Hippocampal formation (tissue), 2 donors: ENCODE measurements around the gene PDE8B.
A peak's percentile ranks its signal among the peaks of the same experiment; 100 is the strongest.

Source experiments
- DNase-seq, 2 donors: peaks; one replicate each; lab custom pipeline; 2025; lab: John Stamatoyannopoulos, UW

Gene PDE8B

DNA sequence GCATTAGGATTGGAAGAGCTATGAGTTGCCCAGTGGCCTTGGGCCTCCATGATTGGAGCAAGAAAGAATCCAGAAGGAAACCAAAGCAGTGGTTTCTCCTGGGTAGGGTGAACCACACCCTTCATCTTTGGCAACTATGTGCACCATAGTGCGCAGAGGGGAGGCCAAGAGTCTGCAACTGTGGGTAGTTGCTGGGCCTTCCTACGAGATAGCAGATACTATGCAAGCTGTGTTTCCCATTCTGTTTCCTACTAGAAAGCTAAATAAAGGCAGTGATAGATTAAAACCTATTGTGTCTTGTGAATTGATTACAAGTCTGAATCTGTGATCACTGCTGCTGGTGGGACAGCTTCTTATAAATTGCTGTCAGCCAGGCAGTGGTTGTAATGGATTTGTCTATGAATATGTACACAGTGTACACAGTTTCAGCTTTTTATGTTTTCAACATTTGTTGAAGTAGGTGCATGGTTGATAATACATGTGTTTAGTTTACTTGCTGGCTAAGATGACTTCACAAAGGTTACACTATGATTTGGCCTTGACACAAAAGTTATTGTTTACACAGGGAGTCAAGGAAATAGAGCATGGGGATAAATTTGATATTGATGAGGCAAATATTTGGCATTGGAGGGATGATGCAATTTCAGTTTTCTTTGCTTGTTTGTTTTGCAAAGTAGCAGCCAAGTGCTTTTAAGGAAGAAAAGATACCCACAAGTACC lies 23.7 kb upstream of the PDE8B start:
- DNase-seq = no peak

GRCh38 chr5:77189421-77189820 lies 21.1 kb upstream of the PDE8B start:
- no peak for DNase-seq

GRCh38 chr5:77192441-77193050 lies 17.9 kb upstream of the PDE8B start:
- DNase-seq = no peak

- no peak for DNase-seq
Observed at GRCh38 chr5:77194762-77195161, 15.7 kb upstream of the PDE8B start.

DNA sequence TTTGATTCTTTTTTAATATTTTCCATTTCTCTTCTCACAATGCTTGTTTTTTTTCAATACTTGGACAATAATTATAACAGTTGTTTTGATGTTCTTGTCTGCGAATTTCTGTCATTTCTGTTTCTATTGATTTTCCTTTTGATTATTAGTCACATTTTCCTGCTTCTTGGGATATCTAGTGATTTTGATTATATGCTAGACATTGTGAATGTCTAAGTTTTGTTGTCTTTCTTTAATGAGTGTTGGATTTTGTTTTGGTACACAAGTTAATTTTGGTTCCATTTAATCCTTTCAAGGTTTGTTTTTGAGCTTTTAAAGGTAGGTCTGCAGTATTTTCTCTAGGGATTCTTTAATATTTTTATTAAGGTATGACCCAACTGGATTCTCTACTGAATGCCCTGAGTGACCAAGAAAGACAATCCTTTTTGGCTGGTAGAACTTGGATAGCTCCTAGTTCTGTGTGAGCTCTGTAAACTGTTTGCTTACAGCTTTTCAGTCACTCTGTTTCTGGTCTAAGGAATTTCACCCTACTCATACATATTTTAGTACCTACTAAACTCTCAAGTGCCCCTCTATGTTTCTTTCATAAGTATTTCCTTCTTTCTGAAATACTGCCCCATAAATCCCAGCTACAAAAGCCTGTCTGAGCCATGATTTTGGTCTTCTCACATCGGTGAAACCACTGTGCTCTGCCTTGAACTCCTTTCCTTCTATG lies 12.5 kb upstream of the PDE8B start:
- DNase-seq = no peak

GRCh38 chr5:77200663-77201062 lies 9.8 kb upstream of the PDE8B start:
- DNase-seq = no peak

GRCh38 chr5:77202145-77202544 lies 8.3 kb upstream of the PDE8B start:
- no peak for DNase-seq

GRCh38 chr5:77204967-77205366 lies 5.5 kb upstream of the PDE8B start:
- no peak for DNase-seq

GRCh38 chr5:77208507-77209163 lies 1.8 kb upstream of the PDE8B start:
- no peak for DNase-seq

- DNase-seq = no peak
Observed at GRCh38 chr5:77209495-77210090, 887 bp upstream of the PDE8B start.

GRCh38 chr5:77210964-77211690 lies 647 bp downstream of the PDE8B start:
- peak in 1 of 2 donors; percentile 33 for DNase-seq

DNA sequence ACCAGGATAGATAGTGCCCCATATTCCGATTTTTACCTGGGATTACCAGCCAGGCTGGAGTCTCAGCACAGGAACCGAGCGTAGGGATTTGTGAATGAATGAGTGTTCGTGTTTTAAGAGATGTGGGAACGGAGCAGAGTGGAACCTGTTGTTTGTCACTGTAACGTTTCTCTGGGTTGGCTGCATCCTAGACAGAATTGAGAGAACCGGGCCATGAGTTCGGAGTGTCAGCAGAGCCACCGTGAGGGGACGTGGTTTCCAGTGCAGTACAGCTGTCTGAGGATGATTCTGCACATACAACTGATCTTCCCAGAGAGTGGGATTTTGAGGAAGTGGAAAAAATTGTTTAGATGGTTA lies 1.2 kb downstream of the PDE8B start:
- DNase-seq = peak; percentile 25 to 33

GRCh38 chr5:77213601-77214000 lies 3.1 kb downstream of the PDE8B start:
- DNase-seq = no peak

DNA sequence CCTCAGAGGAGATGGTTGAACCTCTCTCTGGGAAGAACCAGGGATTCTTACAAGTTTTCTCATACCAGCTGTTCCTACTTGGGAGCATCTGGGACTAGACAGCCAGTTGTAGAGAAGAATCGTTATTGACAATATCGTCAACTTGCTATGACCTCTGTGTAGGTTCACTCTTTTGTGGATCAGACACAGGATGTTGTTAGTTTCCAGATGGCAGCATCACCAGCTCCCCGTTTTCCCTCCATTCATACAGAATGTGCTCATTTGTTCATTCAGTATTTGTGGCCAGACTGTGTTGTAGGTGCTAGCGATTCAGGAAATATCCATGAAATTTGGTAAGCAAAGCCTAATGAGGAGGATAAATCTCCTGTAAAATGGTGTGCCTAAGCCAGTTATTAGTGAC lies 3.7 kb downstream of the PDE8B start:
- DNase-seq = no peak

GRCh38 chr5:77218263-77218662 lies 7.8 kb downstream of the PDE8B start:
- no peak for DNase-seq

DNA sequence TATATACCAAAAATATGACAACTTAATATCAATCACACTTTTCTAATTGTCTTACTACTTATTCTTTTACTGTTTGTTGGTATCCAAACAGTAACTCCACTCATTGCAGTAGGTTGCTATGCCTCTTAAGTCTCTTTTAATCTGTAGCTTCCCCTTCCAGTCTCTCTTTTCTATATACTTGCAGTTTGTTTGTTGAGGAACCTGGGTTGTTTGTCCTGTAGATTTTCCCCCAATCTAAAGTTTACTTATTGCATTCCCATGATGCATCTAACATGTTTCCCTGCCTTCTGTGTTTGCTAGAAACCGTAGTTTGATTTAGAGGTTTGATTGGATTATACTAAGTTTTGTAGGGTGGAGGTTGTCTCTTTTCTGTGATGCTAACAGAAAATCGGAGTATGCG lies 10.6 kb downstream of the PDE8B start:
- no peak for DNase-seq

GRCh38 chr5:77222722-77223121 lies 12.2 kb downstream of the PDE8B start:
- DNase-seq = no peak

- DNase-seq = no peak
Observed at GRCh38 chr5:77223653-77224052, 13.2 kb downstream of the PDE8B start.

- DNase-seq = no peak
Observed at GRCh38 chr5:77224672-77225355, 14.3 kb downstream of the PDE8B start.

DNA sequence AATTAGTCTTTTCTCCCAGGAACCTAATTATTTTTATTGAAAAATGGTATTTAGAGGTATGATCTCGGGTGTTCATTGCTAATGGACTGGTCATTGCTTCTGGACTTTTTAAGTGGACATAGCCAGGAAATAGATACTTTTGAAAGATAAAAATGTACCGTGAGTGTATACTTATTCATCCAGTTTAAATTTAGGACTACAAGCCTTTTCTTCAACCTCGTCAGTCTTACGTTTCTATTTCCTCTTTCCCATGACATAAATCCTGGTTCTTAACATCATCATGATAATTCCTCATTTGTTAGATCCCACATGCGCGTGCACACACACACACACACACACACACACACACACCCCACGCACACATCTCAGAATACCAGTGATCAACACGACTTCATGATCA lies 15.1 kb downstream of the PDE8B start:
- DNase-seq = no peak

GRCh38 chr5:77229887-77230286 lies 19.4 kb downstream of the PDE8B start:
- DNase-seq = no peak
